GM18517 (cell line): ENCODE results near the gene SHB.

Source experiments
- ATAC-seq: cut with Tn5 transposase; IDR thresholded peaks from one replicate; pipeline ENCODE4 v1.9.1; 2021; ENCODE audit warnings: mild to moderate bottlenecking, moderate library complexity; ENCODE audit not compliant: unreplicated experiment

The SHB gene

DNA sequence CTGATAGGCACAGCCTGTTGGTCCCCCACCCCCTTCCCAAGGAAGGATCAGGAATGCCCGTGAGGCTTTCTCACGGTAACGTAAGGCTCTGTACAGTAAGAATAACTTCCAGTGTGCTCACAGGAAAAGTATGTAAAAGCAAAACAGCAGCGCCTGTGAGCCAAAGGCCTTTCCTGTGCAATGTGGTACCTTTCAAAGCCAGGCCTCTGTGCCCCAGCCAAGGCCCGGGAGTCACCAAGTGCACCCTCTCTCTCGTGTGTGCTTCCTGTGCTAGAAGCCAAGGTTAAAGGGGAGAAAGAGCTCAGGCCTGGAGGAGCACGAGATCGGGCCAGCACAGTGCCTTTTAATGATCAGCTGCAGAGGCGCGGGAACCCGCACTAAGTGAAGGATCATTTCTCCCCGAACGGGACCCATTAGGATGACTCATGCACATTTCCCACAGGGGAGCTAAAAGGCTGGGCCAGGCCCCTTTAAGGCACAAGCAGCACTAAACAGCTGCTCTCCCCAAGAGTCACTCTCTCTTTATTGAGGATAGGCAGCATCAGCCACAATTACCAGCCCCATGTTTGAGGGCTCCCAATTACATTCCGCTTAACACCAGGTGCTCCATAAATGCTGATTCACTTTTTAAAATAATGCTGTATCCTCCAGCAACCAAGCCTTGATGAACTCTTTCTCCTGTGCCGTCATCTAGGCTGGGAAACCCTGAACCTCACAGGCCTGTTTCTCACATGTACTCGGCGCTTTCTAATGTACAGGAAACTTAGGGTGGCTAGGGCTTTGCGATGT, 42.8 kb downstream of the SHB start:
- no peak for ATAC-seq

DNA sequence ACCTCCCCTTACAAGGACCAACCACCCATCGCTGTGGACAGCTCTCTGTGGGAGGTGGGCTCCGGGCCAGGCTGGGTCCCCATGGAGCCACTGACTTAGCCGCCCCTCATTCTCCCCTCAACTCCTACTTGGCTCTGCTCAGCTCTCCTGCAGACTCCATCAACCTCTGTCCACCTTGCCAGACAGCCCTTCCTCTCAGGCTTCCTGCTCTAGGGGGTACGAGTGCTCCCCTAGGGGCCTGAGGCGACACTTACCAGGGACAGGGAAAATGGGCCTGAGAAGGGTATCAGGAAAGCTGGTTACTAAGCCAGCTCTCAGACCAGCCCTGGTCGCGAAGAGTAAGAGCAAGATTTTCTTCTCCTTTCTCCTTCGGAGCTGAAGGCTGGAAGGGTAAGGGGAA, 43.9 kb downstream of the SHB start:
- ATAC-seq: no peak

DNA sequence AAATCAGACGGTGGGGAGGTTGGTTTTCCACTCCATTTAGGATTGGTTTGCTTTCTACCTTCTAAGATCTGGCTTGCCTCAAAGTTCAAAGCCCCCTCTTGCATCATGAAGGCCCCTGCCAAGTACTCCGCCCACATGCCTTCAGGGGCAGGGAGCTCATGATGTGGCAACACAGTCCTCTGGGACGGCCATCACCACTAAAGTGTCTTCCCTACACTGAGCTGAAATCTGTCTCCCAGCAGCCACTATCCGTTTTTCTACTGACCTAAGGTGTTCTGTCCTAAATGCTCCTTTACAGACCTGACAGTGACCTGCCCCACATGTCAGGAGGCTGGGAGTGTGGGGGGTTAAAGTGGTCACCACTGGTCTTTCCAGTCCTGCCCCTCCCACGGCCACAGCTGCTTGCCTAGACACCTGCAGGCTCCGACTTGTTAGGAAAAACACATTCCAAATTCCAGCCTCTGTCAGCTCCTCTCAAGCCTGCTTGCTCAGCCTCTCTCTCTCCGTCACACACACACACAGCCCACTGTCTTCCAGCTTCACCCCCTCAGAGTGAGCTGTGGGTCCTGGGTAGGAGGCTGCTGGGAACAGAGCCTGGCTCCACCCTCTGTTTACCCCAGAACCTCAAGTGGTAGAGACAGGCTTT, 44.9 kb downstream of the SHB start:
- ATAC-seq: no peak

DNA sequence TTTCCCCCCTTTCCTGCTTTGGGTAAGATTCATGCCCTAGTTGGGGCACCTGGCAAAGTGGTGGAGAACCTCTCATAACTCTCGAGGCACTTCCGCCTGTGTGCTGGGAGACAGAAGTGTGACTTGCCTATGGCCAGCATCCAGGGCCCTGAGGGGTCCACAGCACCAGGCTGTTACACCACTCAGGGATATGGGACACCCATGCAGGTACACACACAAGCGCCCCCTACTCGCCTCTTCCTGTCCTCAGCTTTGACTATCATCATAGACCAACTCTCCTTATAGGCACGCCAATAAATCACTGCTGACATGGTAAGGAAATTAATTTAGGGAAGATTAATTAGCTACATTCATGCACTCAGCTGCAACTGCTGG, 45.4 kb downstream of the SHB start:
- ATAC-seq: no peak

DNA sequence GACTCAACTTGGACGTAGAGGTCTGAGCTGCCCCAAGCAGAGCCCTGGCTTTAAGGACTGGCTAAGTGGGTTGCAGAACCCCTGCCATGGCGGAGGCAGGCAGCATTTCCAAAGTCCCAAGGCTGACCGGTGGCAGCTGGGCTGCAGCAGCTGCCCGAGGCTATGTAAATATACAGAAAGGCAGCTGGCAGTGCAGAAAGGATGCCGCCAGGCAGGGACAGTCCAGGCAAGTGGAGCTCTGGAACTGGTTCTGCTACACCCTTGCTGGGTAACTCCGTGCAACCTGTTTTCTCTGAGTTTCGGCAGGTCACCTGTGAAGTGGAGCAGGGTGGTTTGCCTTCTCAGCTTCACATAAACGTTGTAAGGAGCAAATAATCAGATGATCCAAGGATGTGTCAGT, 46.0 kb downstream of the SHB start:
- no peak for ATAC-seq

DNA sequence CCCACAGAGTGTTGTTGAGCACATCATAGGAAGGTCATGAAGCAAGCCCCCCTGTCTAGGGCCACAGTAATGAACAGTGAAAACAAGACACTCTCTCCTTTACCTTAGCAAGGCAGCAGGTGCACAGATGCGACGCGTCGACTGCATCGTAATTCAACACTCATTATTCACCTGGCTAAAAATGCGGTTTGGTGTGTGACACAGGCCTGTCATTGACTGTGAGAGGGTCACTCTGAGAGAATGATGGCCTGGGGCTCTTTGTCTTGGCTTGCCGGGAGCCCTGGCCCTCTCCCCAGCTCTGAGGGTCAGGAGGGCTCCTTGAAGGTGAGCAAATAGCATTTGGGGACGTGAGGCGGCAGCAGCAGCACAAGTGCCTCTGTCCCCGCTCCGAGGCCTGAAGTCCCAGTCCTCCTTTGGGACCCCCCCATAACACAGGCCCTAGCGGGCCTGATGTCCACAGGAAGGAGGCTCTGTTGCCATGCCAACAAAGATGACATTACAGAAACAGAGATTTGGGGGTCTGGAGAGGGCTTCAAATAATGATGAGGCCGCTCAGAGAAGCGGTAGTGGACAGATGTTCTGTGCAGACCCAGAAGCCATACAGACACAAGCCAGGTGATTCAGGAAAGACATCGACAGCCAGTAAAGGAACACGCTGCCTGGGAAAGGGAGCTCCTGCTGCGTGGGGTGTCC, 46.7 kb downstream of the SHB start:
- no peak for ATAC-seq

DNA sequence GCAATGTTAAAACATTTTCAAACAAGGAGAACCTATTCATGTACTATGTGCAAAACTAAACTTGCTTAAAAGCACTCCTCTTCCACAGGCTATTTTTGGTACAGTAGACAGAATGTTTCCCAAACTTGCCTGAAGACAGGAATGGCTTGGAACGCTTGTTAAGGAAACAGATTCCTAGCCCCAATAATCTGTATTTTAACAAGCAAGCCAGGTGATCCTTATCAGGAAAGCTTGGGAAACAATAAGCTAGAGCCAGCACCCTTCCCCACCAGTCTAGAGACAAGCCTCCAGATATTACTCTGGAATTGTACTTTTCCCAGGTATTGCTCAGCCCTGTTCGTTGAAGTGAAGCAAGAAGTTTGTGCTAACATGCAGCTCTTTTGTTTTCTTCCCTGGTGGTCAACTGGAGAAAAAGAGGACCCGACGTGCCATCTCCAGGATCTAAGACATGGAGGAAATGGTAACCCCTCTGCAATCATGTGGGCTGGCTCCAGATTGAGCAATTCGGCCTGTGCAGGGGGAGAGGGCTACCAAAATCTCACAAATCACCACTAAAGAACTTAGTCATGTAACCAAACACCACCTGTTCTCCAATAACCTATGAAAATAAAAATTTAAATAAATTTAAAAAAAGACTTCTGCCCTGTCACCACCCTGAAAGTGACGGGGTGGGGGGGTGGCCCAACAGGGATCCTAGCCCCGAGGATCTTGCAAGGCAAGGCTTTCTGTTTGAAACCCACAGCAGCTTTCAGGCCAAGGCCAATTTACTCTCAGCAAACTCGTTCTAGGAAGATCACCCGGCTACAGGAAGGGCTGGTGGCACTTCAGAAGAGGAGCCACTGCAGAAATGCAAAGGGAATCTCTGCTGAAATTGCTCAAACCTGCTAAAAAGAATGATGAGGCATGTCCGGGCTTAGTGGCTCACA, 48.6 kb downstream of the SHB start:
- no peak for ATAC-seq

DNA sequence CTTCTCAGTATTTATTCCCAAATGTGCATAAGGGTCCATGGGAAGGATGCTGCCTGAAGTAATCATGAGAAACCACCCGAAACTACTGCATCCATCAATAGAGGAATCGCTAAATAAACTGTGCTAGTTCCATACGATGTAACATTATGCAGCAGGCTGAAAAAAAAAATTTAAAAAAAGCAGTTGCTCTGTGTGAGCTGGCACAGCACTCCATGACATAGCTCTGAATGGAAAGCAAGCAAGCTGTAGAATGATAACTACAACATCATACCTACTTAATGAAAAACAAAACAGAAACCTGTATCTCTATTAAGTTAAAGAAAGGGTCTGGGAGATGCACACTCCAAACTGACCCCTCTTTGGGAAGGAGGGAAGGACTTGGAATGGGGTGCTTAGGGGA, 49.3 kb downstream of the SHB start:
- ATAC-seq: no peak

DNA sequence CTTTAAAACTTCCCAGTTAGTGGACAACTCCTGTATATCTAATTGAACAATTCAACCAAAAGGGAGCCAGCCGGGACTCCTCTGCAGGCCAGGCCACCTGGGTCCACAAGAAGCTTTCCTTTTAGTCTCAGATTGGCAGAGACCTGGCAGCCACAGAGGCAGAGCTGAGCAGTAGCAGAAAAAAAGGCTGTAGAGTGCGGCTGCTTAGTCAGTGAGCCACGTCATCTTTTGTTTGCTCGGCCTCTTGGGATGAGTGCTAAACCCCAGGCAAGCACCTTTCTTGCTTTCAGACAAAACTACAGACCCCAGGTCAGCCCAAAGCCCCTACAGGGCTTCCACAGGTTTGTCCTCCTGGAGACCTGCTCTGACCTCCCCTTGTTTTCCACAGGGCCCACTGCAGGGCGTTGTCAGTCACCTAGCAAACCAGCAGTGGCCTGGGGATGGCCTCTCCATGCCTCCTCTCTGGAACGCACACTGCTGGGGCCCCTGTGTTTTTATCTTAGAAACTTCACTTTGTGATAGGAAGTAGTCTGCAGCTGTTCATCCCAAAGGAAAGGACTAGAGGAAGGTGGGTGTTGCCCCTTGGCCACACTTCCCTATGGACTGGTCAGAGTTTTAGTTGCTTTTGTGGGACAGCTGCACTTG, 49.9 kb downstream of the SHB start:
- no peak for ATAC-seq

DNA sequence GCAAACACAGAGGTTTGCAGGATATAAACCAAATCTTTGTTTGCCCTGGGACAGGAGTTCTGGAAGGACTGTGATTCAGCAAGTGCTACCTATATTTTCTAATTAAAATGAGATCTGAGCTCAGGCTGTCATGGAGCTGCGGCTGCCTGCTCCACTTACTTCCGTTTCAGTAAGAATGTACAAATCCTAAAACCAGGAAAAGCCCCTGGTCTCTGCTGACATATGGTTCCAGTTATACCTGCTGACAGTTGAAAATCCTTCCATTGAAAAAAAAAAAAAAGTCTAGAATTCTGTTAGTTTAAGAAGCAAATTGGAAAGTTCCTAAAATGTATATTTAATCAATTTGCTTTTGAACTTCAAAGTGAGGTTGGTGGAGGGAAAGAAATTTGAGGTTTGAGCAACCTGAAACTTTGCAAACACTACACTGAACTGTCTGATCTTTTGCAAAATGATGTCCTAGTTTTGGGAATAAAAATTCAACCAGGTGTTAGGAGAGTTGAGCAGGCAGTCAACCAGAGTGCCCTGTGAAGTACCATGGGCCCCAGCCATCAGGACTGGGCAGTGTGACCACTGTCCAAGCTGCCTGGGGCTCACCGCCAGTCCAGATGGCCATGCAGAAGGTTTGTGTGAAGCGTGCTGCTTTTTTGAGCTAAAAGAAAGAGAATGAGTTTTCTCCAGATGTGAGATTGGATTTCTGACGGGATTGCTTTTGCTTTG, 50.6 kb downstream of the SHB start:
- ATAC-seq: no peak

DNA sequence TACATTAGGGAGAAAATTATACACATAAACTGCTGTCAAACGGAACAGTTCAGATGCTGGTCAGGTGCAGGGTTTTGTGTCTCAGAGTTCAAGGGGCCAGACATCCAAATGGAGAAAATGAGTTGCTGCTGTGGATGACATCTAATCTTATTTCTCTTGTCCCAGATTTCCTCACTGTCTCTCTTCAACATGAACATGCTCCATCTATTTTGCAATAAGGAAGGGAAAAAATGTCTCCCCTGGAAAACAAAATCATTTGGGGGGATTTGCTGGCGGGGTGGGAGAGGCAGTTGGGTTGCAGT, 51.2 kb downstream of the SHB start:
- no peak for ATAC-seq

DNA sequence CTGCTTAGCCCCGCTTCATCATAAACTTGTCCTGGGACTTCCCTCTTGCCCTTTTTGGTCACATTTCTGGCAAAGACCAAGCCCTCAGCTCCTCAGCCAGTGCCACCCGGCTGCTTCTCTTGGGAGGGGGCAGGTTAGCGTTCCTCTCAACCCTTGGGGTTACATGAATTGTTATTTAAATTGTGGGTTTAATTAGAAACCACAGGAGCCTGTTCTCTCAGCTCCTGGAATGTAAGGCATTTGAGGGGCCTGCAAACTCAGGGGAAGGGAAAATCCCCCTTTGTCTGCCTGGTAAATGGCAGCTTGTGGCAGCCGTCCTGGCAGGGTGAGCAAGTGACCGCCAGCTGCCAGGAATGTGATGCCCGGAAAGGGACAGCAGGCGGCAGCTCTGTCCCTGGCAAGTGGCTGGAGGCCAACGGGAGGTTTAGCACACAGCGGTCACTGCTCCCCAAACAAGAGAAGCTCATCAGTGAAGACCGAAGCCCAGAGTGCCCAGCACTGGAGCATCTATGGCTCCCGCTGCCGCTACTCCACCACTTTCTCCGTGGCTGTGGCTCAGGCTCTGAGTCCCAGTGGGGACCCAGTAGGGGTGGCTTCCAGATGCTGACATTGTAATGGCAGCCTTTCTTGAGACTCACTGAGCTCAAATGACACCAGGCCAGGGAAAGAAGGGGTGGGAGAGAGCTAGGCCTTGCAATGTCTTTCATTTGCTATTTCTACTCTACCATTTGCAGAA, 51.7 kb downstream of the SHB start:
- ATAC-seq: no peak

DNA sequence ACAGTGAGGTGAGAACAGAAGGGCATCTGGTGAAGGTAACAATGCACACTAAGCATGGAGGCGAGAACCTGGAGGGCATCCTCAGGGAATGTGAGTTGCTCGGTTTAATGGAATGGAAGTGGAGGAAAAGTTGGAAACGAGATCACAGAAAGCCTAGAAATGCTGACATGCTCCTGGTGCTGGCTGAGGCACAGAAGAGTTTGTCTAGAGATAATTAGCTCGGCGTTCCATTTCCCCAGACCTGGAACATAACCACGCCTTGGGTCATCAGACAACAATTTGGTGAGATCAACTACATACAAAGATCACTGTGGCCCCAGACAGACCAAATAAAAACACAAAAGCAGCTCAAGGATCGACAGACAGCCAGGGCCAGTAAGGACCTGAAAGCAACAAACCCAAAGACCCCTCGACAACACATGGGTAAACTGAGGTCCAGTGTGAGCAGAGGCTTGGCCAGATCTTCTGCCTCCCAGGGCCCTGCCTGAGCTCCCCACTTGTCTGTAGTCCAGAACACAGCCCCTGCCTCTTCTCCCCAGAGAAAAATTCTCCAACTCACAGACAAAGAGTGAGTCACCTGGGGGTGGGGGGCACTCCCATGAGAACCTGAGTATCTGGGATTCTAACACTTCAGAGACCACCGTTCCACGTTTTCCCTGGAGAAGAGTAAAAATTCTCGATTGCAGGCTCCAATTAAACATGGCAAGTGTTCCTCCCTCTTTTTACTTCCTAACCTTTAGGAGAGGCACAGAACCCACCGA, 52.5 kb downstream of the SHB start:
- no peak for ATAC-seq

DNA sequence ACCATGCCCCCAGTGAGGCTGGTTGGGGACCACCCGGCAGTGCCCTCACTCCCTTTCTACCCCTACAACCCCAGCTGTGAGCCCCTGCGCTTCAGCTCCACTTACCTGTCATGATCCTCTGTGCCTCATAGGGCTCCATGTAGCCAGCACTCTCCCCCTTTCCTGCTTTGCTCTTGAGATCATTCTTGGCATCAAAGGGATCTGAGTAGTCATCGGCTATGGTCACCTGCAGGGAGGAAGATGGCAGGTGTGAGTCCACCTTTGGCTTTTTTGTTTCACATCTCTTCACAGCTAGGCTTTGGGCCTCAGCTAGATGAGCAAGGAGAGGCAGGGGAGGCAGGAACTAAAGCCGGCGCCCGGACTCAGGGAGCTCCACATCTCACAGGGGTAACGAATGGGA, 53.1 kb downstream of the SHB start:
- ATAC-seq: no peak

DNA sequence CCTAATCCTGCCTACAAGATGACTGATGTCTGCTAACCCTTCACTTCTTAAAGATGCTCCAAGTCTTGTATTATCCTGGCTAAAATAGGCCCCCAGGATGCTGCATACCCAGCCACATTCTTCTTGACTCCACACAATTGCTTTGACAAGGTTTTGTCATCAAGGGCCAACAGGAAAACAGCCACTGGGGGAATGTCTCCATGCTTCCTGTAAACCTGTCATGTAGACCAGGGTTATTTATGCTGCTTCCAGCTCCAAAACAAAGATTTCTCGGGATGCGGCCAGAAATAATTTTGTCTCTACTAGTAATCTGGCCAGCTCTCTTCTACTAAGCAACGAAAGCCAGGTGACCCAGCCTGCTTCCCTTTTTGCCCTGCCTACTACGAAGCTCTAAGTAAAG, 53.8 kb downstream of the SHB start:
- ATAC-seq: no peak

DNA sequence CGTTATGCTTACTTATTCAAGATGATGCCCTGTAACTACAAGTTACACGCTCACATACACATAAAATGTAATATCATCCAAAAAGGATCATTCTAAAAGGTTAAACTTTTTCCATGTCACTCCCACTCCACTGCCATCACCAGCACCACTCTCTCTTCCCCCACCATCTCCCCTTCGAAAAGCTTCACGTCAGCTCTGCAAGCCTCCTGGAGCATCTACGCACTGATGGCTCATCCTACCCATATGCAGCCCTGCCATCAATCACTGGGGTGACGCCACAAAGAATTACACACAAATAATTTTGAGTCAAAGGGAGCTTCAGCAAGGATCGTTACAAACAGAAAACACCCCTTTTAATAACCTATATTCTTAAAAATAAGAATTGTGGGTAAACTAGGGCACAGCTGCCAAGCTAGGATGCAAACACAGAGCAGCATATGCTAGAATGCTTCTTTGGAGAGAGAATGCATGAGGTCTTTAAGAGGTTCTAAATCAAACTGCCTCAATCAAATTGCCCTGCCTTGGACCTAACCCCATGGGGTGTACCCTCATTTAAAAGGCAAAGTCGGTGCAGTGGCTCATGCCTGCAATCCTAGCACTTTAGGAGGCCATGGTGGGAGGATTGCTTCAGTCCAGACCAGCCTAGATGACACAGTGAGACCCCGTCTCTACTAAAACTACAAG, 56.1 kb downstream of the SHB start:
- no peak for ATAC-seq

DNA sequence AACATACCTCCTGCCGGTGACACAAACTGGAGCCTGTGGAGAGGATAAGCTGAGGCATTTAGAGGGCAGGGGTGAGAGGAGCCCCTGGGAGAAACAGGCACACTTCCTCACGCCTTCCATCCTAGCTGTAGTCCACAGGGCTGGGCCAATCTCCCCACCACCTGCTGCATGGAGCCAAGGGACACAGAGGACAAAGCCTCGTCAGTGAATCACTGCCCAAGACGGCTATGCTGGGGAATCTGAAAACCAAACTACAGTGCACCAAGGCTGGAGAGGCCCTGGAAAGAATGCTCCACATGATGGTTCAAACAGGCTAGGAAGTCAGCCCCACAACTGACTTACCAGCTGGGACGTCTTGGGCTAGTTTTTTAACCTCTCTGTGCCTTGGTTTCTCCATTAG, 57.0 kb downstream of the SHB start:
- ATAC-seq: no peak
